Karpas-422 (cell line): ENCODE data around the gene EHBP1. TPM values are rescaled to one million over a fixed set of nuclear protein-coding genes. Genes with fewer than 3 reads are reported as not detected.

ENCODE experiments used
- DNase-seq: peaks from one replicate; pipeline ENCODE4 v3.0.0-alpha.2; 2015
- H2AFZ ChIP-seq: fragments of 200-600 bp; sonication (generic); 2 replicates; pipeline ENCODE4 v1.6.1; 2014; ENCODE audit warnings: antibody characterized with exemption, low read length, mixed read lengths
- H3K27ac ChIP-seq: fragments of 200-600 bp; sonication (generic); 2 replicates; pipeline ENCODE4 v1.5.1; 2014; ENCODE audit warnings: mild to moderate bottlenecking, low read length, moderate library complexity
- H3K27me3 ChIP-seq: fragments of 200-600 bp; sonication (generic); 2 replicates; pipeline ENCODE4 v1.6.1; 2014; ENCODE audit warnings: low read length, mixed read lengths
- H3K36me3 ChIP-seq: fragments of 200-600 bp; sonication (generic); 2 replicates; pipeline ENCODE4 v1.6.1; 2014; ENCODE audit warnings: low read length, mixed read lengths; ENCODE audit not compliant: insufficient read depth
- H3K4me1 ChIP-seq: fragments of 200-600 bp; sonication (generic); 2 replicates; pipeline ENCODE4 v1.6.1; 2014; ENCODE audit warnings: mild to moderate bottlenecking, low read length, mixed read lengths
- H3K4me2 ChIP-seq: fragments of 200-600 bp; sonication (generic); 2 replicates; pipeline ENCODE4 v1.6.1; 2014; ENCODE audit warnings: low read length, low read depth, mild to moderate bottlenecking; ENCODE audit not compliant: poor library complexity, severe bottlenecking
- H3K4me3 ChIP-seq: fragments of 200-600 bp; sonication (generic); 2 replicates; pipeline ENCODE4 v1.5.1; 2014; ENCODE audit warnings: mild to moderate bottlenecking, antibody characterized with exemption, low read length, mixed read lengths
- H3K79me2 ChIP-seq: fragments of 200-600 bp; sonication (generic); 2 replicates; pipeline ENCODE4 v1.6.1; 2014; ENCODE audit warnings: mild to moderate bottlenecking, low read length, mixed read lengths
- H3K9ac ChIP-seq: fragments of 200-600 bp; sonication (generic); 2 replicates; pipeline ENCODE4 v1.6.0; 2014; ENCODE audit warnings: low read length
- H3K9me2 ChIP-seq: fragments of 200-600 bp; sonication (generic), shearing (Covaris generic); replicated peaks from 2 replicates; pipeline ENCODE4 v1.6.0; 2014; ENCODE audit warnings: mild to moderate bottlenecking, low read length, moderate library complexity; ENCODE audit not compliant: insufficient read depth
- H3K9me3 ChIP-seq: fragments of 300-700, 200-600 bp; sonication (generic); 2 replicates; pipeline ENCODE4 v1.6.1; 2014; ENCODE audit warnings: low read length, mixed read lengths
- H4K20me1 ChIP-seq: fragments of 200-600 bp; sonication (generic); 2 replicates; pipeline ENCODE4 v1.6.1; 2014; ENCODE audit warnings: mild to moderate bottlenecking, antibody characterized with exemption, low read length, low read depth; ENCODE audit not compliant: insufficient read depth
- total RNA-seq: library from RNA; depleted of rRNA; stranded (reverse); fragments of >200 nt; shearing (Covaris generic); gene quantifications from 2 replicates; pipeline ENCODE4 v1.2.3, GENCODE V29; 2014; ENCODE audit warnings: low replicate concordance

EHBP1 gene
- total RNA-seq, 1 experiment from 2014 or later, result 32.2 TPM

DNA sequence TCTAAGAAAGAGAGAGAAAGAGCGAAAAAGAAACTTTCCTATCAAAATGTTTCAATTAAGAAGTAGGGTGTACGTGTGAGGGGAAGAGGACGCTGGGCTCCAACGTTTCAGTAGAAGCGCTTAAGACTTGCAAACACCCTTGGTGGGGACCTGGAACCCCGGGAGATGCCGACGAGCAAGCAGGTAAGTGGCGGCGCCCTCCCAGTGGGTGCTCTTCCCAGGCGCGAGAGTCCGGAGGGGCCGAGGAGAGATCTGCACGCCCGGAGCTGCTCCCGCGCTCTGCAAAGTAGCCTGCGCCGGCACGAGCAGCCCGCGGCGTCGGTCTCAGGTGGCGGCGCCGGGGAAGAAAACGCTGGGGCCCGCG lies 344.4 kb downstream of the EHBP1 start:
- H3K4me1 ChIP-seq, result peaks cover 17% of the 10 kb centered on the region
- peak overlapping the region; percentile 22; the same call in 1 of the 2 replicates for H2AFZ ChIP-seq
- H3K27me3 ChIP-seq, result no peaks in the 10 kb centered on the region

DNA sequence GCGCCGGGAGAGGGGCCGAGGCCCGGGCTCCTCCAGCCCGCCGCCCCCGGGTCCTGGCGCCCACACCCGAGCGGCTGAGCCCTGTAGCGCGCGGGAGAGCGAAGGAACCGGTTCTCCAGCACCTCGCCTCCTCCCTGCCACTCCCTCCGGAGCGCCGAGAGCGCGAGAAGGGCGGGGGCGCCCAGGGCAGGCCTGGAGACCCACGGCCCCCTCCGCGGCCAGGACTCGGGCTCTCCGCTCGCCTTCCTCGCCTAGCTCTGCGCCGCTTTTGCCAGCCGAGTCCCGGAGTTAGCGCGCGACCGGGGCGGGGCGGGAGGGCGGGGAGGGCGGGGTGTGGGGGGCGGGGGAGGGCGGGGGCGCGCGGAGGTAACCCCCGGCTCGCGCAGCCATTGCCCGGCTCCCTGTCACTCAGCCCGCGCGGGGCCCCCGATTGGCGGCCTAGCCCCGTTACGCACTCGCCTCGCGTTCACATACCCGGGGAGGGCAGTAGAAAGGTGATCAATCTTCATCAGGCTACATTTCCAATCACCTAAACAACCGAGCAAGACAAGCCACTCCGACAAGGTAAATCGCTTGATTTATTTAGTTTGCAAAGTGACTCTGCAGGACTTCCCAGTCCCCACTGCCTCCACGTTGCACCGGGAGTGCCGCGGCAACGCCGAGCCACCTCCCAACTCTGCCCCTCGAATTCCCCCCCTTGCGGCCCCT lies 345.0 kb downstream of the EHBP1 start, which contains the start of gene OTX1:
Gene OTX1 (plus strand): TSS at position 497 of the 708 bp plus-strand sequence. CDS start 2,161 bp downstream, outside the sequence.
- DNase-seq, result peak; percentile 98
- peak within 1 kb of the TSS; percentile 96 for H3K4me2 ChIP-seq
- H3K27ac ChIP-seq, result peak within 1 kb of the TSS; percentile 39; the same call in 1 of the 2 replicates
- H3K36me3 ChIP-seq, result no peaks in the 10 kb centered on the region
- H3K27me3 ChIP-seq, result no peaks in the 10 kb centered on the region
- H3K4me1 ChIP-seq, result peaks cover 17% of the 10 kb centered on the region
- H2AFZ ChIP-seq, result peak within 1 kb of the TSS; percentile 91
- peaks cover 14% of the 10 kb centered on the region for H3K79me2 ChIP-seq
- H3K9ac ChIP-seq, result peak within 1 kb of the TSS; percentile 81
- H3K4me3 ChIP-seq, result peak within 1 kb of the TSS; percentile 81
- no peaks in the 10 kb centered on the region for H3K9me2 ChIP-seq
- no peaks in the 10 kb centered on the region for H4K20me1 ChIP-seq
- no peaks in the 10 kb centered on the region for H3K9me3 ChIP-seq

More for the DNA sequence above, 344.4 kb downstream of the EHBP1 start:
- no peak for DNase-seq
- no peaks in the 10 kb centered on the region for H3K36me3 ChIP-seq
- no peaks in the 10 kb centered on the region for H4K20me1 ChIP-seq
- no peaks in the 10 kb centered on the region for H3K9me3 ChIP-seq
- H3K9ac ChIP-seq, result peak overlapping the region; percentile 81
- H3K9me2 ChIP-seq, result no peaks in the 10 kb centered on the region
- peak overlapping the region; percentile 39; the same call in 1 of the 2 replicates for H3K27ac ChIP-seq
- H3K4me2 ChIP-seq, result peak overlapping the region; percentile 96
- H3K79me2 ChIP-seq, result peaks cover 14% of the 10 kb centered on the region
- H3K4me3 ChIP-seq, result peak overlapping the region; percentile 75

DNA sequence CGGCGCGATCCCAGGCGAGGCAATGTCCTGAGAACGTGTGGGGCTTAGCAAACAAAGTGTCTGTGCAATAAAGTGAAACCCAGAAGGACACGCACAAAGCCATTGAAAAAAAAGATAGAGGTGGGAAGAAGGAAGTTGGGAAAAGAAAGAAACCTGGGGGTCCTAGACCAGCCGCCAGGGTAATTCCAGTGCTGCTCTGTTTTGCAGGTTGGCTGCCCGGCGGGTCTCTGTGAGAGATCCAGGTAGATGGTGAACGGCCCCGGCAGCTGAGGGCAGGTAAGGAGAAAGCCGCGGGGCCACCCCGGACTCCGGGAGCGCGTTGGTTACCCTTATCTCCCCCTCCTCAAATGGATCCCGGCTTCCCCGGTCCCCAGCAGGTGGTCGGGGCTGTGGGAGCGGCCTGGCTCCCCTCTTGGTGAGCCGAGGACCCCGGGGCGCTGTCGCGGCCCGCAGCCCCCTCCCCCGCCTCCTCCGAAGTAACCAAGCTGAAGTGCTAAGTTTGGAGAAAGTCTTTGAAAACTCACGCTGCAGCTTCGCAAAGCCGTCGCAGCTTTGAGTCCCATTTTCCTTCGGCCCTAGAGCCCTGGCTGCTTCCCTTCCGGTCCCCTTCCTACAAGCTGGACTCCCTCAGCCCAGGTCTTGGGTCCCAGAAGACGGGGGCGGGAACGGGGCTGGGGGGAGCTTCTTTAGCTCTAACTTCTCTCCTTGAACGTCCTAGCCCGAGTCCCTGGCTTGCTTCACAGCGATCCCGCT lies 345.7 kb downstream of the EHBP1 start:
- H3K9me3 ChIP-seq, result no peaks in the 10 kb centered on the region
- H3K4me1 ChIP-seq, result peaks cover 17% of the 10 kb centered on the region
- peak overlapping the region; percentile 91 for H2AFZ ChIP-seq
- peak overlapping the region; percentile 76 for H3K9ac ChIP-seq
- no peak for DNase-seq
- peak overlapping the region; percentile 81 for H3K4me3 ChIP-seq
- no peaks in the 10 kb centered on the region for H4K20me1 ChIP-seq
- no peaks in the 10 kb centered on the region for H3K27me3 ChIP-seq
- H3K4me2 ChIP-seq, result peak overlapping the region; percentile 80
- H3K79me2 ChIP-seq, result peaks cover 14% of the 10 kb centered on the region
- no peaks in the 10 kb centered on the region for H3K36me3 ChIP-seq
- H3K27ac ChIP-seq, result 0 out of 2 replicates have a peak overlapping the region, but pooled peaks have one; percentile 17
- H3K9me2 ChIP-seq, result no peaks in the 10 kb centered on the region

DNA sequence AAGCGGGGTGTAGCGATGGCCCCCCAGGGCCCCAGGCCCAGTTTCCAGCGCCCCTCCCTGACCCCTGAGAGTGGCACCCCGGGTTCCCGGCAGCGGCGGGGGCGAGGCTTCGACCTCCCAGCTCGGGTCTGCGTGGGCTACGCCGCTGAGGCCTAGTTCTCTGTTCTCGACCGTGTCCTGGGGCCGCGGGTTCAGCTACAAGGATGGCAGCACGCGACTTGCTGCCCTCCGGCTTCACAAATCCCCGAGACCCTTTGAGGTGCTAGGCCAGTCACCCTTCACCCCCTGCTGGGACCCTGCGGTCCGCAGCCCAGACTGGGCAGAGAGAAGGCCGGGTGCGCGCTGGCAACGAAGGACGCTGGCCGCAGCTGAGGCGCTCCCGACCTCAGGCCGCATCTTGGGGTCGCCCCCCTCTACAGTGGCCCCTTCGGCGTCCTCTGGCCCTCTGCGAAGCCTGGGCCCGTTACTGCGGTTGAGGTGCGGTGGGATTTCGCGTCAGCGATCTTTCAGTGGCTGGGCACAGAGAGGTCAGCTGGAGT lies 346.4 kb downstream of the EHBP1 start:
- Histone ChIP-seq H3K36me3 (0 out of 2 replicates have a peak, but pooled peaks cover 4% of the 10 kb centered on the region), H3K4me2 (peak overlapping the region; percentile 80), H3K9me3 (no peaks in the 10 kb centered on the region), H3K9me2 (no peaks in the 10 kb centered on the region), H3K27ac (no peak overlapping the region), H3K27me3 (no peaks in the 10 kb centered on the region), H3K4me1 (peaks cover 17% of the 10 kb centered on the region), H3K79me2 (peaks cover 14% of the 10 kb centered on the region), H4K20me1 (no peaks in the 10 kb centered on the region), H3K9ac (peak overlapping the region; percentile 76), H3K4me3 (peak overlapping the region; percentile 81), H2AFZ (no peak overlapping the region)
- no peak for DNase-seq

DNA sequence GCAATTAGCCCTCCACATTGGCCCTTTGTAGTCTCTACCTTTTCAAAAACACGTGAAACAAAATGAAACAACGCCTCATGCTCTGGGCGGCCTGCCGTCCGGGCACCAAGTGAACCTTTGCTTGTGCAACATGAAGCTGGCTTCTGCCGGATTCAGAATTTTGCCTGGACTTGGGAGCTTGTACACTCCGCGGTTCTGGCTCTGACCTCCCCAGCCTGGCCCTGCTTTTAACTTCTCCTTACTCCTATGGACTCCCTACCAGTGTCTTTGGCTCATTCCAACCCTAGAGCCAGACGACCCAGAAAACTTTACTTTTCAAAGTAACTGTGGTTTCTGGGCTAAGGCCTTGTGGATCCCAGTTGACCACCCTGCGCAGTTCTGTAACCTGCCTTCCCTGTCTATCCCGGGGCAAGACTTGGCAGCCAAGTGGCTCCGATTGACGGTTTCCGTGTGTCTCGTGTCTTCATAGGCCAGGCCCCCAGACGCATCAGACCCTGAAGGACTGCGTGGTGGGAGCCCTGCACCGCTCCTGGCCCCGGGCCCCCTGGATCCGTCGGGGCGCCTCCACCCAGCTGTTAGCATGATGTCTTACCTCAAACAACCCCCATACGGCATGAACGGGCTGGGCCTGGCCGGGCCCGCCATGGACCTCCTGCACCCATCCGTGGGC lies 347.0 kb downstream of the EHBP1 start:
- H3K27ac ChIP-seq, result no peak overlapping the region
- H3K36me3 ChIP-seq, result 0 out of 2 replicates have a peak, but pooled peaks cover 4% of the 10 kb centered on the region
- H3K9ac ChIP-seq, result no peak overlapping the region
- H3K4me2 ChIP-seq, result no peak overlapping the region
- no peak for DNase-seq
- no peaks in the 10 kb centered on the region for H4K20me1 ChIP-seq
- peaks cover 22% of the 10 kb centered on the region for H3K4me1 ChIP-seq
- no peak overlapping the region for H2AFZ ChIP-seq
- H3K9me2 ChIP-seq, result no peaks in the 10 kb centered on the region
- no peaks in the 10 kb centered on the region for H3K27me3 ChIP-seq
- H3K79me2 ChIP-seq, result peaks cover 14% of the 10 kb centered on the region
- no peak overlapping the region for H3K4me3 ChIP-seq
- H3K9me3 ChIP-seq, result no peaks in the 10 kb centered on the region

DNA sequence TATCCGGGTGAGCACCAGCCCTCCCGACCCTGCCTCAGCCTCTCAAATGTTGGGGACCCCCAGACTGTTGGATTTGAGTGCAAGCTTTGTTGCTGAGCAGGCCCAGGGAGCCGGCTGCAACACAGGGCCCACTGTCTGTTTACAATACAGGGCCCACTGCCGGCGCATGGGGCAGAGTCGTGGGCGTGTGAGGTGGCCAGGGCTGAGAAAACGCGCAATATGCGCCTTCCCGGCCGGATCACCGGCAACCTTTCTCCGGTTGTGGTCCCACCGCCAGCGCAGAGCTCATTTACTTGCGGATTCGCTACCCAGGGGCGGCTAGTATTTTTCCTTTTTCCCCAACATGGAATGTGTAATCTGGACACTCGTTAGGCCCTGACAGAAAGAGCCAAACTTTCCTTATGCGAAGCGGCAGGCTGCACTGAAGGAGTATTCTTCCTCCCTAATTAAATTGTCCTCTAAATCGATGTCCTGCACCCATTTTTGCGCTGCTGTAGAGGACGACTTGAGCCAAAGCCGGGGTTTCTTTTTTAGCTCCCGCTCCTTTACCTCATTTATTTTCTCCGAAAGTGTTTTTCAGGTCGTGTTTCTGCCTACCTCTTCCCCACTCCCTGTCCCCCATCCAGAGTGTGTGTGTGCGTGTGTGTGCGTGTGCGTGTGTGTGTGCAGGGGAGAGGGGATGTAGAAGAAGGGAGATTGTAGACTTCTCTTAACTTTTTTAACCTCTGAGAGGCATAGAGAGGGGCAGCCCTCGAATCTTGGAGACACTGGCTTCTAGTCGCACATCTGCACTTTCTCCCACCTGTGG lies 347.8 kb downstream of the EHBP1 start:
- no peaks in the 10 kb centered on the region for H3K9me3 ChIP-seq
- no peak overlapping the region for H2AFZ ChIP-seq
- no peaks in the 10 kb centered on the region for H4K20me1 ChIP-seq
- no peak for DNase-seq
- H3K4me2 ChIP-seq, result no peak overlapping the region
- 0 out of 2 replicates have a peak, but pooled peaks cover 4% of the 10 kb centered on the region for H3K36me3 ChIP-seq
- H3K4me3 ChIP-seq, result no peak overlapping the region
- no peaks in the 10 kb centered on the region for H3K27me3 ChIP-seq
- H3K27ac ChIP-seq, result no peak overlapping the region
- no peaks in the 10 kb centered on the region for H3K9me2 ChIP-seq
- peaks cover 23% of the 10 kb centered on the region for H3K4me1 ChIP-seq
- H3K9ac ChIP-seq, result no peak overlapping the region
- H3K79me2 ChIP-seq, result peaks cover 14% of the 10 kb centered on the region

DNA sequence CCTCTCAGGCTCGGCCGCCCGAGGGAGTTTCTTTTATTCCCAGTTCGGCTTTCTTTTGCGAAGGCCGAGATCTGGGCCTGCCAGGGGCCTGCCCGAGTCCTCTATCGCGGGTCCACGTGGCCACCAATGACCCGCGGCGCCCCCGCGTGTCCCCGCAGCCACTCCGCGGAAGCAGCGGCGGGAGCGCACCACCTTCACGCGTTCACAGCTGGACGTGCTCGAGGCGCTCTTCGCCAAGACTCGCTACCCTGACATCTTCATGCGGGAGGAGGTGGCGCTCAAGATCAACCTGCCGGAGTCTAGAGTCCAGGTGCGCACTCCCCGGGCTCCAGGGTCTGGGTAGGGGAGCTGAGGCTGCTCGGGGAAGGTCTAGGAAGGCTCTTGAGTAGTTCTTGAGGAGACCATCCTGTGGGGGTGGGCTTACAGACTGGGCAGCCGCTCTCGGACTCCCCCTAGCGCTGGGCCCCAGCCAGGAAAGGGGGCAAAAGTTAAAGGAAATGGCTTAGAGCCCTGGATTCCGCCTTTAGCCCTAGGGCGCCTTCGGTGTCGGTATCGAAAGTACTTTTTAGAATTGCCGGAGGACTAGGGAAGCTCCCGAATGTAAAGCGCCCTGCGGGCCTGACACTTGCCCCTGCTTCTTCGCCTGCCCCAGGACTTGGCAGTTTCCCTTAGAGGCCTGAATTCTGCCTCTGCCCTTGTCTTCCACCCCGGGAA lies 348.5 kb downstream of the EHBP1 start:
- Histone ChIP-seq H3K36me3 (0 out of 2 replicates have a peak, but pooled peaks cover 4% of the 10 kb centered on the region), H3K4me1 (peaks cover 23% of the 10 kb centered on the region), H4K20me1 (no peaks in the 10 kb centered on the region), H3K9me3 (no peaks in the 10 kb centered on the region), H3K79me2 (peaks cover 14% of the 10 kb centered on the region), H3K4me2 (no peak overlapping the region), H2AFZ (no peak overlapping the region), H3K27me3 (no peaks in the 10 kb centered on the region), H3K9me2 (no peaks in the 10 kb centered on the region), H3K4me3 (no peak overlapping the region), H3K9ac (no peak overlapping the region), H3K27ac (no peak overlapping the region)
- DNase-seq, result no peak
